ENCODE measurements around the gene GMDS. TPM values are rescaled to one million over a fixed set of nuclear protein-coding genes. Genes with fewer than 3 reads are reported as not detected.

The GMDS gene
- total RNA-seq, 1 donor from 2014 or later = 30.1 TPM

DNA sequence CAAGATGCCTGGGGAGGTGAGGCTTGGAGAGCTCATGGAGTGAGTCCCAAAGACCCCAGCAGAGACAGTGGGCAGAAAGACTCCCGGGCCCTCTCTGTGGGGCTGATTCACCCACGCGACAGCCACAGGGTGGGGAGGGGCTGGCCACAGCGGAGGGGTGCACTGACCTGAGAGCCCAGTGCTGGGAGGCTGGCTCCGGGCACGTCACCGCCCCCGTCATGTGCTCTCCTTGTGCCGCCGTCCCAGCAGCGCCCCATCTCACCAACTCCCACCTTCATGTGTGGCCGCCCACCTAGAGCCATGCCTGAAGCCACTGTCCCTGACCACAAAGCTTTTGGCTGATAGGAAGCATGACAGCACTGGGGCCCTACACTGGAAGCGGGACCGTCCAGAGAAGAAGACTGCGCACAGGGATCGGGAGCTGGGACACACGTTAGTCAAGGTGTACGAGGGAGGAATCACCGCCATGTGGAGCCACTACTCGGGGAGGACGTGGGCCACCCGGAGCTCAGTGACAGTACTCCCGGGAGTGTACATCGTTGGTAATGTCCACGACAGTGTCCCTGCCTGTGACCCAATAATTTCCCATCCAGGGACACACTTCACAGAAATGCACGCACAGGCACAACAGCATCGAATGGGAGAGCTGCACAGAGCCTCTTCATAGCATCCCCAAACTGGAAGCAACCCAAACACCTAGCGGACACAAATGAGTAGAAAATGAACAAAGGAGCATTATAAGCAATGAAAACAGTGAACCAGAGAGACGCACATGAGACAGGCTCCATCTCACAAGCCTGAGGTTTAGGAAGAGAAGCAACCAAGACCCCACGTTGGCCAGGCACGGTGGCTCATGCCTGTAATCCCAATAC is 664.0 kb downstream of the GMDS start:
- CTCF ChIA-PET = no interaction called here
- no peaks in the 10 kb centered on the region for H3K9me3 Mint-ChIP-seq
- ATAC-seq (ENCODE audit: low read depth) (no peak), DNase-seq (no peak)
- no peaks in the 10 kb centered on the region for H3K36me3 Mint-ChIP-seq (ENCODE audit: low read depth)
- H3K27ac Mint-ChIP-seq = no peak overlapping the region
- POLR2A ChIA-PET = no interaction called here
- TF ChIP-seq, protein P1, sequence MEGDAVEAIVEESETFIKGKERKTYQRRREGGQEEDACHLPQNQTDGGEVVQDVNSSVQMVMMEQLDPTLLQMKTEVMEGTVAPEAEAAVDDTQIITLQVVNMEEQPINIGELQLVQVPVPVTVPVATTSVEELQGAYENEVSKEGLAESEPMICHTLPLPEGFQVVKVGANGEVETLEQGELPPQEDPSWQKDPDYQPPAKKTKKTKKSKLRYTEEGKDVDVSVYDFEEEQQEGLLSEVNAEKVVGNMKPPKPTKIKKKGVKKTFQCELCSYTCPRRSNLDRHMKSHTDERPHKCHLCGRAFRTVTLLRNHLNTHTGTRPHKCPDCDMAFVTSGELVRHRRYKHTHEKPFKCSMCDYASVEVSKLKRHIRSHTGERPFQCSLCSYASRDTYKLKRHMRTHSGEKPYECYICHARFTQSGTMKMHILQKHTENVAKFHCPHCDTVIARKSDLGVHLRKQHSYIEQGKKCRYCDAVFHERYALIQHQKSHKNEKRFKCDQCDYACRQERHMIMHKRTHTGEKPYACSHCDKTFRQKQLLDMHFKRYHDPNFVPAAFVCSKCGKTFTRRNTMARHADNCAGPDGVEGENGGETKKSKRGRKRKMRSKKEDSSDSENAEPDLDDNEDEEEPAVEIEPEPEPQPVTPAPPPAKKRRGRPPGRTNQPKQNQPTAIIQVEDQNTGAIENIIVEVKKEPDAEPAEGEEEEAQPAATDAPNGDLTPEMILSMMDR (IDR thresholded peaks at IDR 0.05) = no peak
- intact Hi-C loops (cut with micrococcal nuclease) = no loop called here
- no peak overlapping the region for H3K4me3 Mint-ChIP-seq
- peaks cover 16% of the 10 kb centered on the region for H3K27me3 Mint-ChIP-seq
- H3K4me1 Mint-ChIP-seq = peaks cover 4% of the 10 kb centered on the region

DNA sequence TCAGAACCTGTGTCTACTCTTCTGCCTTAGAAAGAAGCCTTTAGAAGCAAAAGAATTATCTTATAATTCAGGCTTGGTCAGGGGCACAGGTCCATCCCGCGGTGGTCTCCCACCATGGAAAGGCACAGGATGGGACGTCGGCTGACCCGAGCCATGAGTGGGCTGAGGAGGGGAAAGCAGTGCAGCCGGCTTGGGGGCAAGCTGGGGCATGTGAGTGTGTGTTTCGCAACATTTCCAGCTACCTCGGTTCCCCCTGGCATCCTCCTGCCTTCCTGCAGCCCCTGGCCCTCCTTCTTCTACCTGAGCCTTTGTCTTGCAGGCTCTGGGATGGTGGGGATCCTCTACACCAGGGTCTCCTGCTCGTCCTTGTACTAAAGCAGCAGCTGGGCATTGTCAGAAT is 664.8 kb downstream of the GMDS start:
- no peaks in the 10 kb centered on the region for H3K36me3 Mint-ChIP-seq (ENCODE audit: low read depth)
- TF ChIP-seq, protein P1 (IDR thresholded peaks at IDR 0.05) = no peak
- H3K4me1 Mint-ChIP-seq = peaks cover 4% of the 10 kb centered on the region
- ATAC-seq (ENCODE audit: low read depth) (no peak), DNase-seq (no peak)
- H3K4me3 Mint-ChIP-seq = no peak overlapping the region
- H3K27ac Mint-ChIP-seq = no peak overlapping the region
- no peaks in the 10 kb centered on the region for H3K9me3 Mint-ChIP-seq
- ChIA-PET POLR2A (no interaction called here), CTCF (no interaction called here)
- intact Hi-C loops (cut with micrococcal nuclease) = no loop called here
- peaks cover 16% of the 10 kb centered on the region for H3K27me3 Mint-ChIP-seq

DNA sequence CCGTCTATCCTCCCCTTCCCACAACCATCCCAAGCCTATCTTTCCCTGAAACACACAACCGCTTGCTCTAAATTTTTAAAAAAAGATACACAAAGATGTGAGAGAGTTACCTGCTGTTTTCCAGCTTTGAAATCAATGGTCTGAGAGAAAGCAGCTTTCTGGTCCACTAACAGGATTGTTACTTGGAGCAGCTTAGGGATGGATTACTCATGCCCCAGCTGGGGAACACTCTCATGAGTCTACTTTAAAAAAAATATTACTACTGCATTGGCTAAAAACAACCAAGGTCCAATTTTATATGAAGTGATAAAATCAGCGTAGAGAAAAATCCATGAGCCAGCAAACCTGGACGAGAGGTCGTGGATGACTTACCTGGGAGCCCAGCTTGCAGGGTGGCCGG is 665.3 kb downstream of the GMDS start:
- H3K9me3 Mint-ChIP-seq = no peaks in the 10 kb centered on the region
- TF ChIP-seq, protein P1 (IDR thresholded peaks at IDR 0.05) = no peak
- ChIA-PET CTCF (no interaction called here), POLR2A (no interaction called here)
- DNase-seq (no peak), ATAC-seq (ENCODE audit: low read depth) (no peak)
- peaks cover 4% of the 10 kb centered on the region for H3K4me1 Mint-ChIP-seq
- H3K27ac Mint-ChIP-seq = no peak overlapping the region
- no peaks in the 10 kb centered on the region for H3K36me3 Mint-ChIP-seq (ENCODE audit: low read depth)
- H3K27me3 Mint-ChIP-seq = peaks cover 16% of the 10 kb centered on the region
- no peak overlapping the region for H3K4me3 Mint-ChIP-seq
- intact Hi-C loops (cut with micrococcal nuclease) = no loop called here

DNA sequence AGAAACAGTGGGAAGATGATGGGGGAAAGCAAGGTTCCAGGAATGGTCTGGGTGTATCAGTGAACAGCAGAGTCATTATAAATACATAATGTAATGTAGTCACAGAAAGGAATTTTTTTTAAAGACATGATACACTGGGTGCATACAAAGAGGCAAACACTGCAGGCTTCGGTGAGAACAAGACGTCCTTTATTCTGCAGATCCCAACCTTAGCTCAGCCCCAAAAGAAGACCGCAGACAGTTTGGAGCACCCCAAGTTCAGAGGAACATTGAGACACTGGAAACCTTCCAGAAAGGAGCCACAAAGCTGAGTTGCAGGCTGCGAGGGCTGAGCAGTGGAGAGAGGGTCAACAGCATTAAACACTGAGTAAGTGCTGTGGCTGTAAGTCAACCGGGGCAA is 666.3 kb downstream of the GMDS start:
- Mint-ChIP-seq H3K27me3 (peaks cover 16% of the 10 kb centered on the region), H3K27ac (no peak overlapping the region), H3K4me1 (peaks cover 4% of the 10 kb centered on the region), H3K9me3 (no peaks in the 10 kb centered on the region), H3K36me3 (ENCODE audit: low read depth) (no peaks in the 10 kb centered on the region), H3K4me3 (no peak overlapping the region)
- intact Hi-C loops (cut with micrococcal nuclease) = no loop called here
- POLR2A ChIA-PET = no interaction called here
- no peak for DNase-seq
- no peak for ATAC-seq (ENCODE audit: low read depth)
- TF ChIP-seq, protein P1 (IDR thresholded peaks at IDR 0.05) = no peak
- CTCF ChIA-PET = no interaction called here

DNA sequence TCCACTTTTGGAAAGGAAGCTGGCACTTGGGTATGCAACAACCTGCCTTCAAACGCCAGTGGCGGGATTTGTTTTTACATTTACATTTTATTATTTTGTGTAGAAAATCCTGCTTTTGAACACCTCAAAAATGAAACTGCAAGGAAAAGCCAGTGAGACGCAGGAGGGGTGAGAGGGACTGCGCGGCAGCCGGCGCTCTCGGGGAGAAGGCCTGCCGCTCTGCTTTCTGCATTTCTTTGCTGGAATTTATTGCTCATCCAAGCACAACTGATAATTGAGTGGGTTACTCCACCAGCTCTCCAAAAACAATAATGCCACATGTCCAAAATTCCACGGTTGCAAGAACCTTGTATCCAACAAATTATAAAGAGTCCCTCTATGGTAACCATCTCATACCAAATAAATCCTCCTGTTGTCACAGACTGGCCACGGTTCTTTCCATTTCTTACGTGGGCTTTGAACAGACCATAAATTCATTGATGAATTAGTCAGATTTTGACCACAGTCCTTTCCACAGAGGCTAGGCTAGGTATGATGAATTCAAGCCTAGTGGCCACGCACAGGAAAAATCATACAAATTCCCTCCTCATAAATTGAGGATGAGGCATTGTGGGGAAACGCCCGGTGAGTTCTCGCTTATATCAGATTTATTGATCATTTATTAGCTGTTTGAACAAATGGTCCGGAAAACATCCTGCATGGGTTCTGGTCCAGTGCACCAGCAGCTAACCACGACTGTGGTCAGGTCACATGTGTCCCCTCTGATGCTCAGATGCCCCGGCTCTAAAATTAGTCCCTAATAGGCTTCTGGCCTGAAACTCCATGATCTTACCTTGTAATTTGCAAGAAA is 667.3 kb downstream of the GMDS start:
- no peak for DNase-seq
- ChIA-PET POLR2A (no interaction called here), CTCF (no interaction called here)
- H3K4me3 Mint-ChIP-seq = no peak overlapping the region
- no peaks in the 10 kb centered on the region for H3K36me3 Mint-ChIP-seq (ENCODE audit: low read depth)
- H3K9me3 Mint-ChIP-seq = no peaks in the 10 kb centered on the region
- no peak for ATAC-seq (ENCODE audit: low read depth)
- peaks cover 4% of the 10 kb centered on the region for H3K4me1 Mint-ChIP-seq
- intact Hi-C loops (cut with micrococcal nuclease) = no loop called here
- peaks cover 18% of the 10 kb centered on the region for H3K27me3 Mint-ChIP-seq
- no peak overlapping the region for H3K27ac Mint-ChIP-seq
- TF ChIP-seq, protein P1 (IDR thresholded peaks at IDR 0.05) = no peak
